ENCODE data around the gene ZNF333. TPM values are rescaled to one million over a fixed set of nuclear protein-coding genes. Genes with fewer than 3 reads are reported as not detected.
A peak's percentile ranks its signal among the peaks of the same experiment; 100 is the strongest.

ZNF333 gene
- total and polyA plus RNA-seq, 7 experiments from 2014 or later: 9.1 to 56.3 (median 22.4) TPM

- peaks cover 5 to 24% (median 17%) of the 10 kb centered on the region in 5 donors for H3K27me3 Mint-ChIP-seq
- H3K4me3 ChIP-seq (ENCODE audit: low read length): no peak overlapping the region
- H3K4me1 ChIP-seq (ENCODE audit: control insufficient read depth in 2 of 2, insufficient read depth in 2 of 2, low read length in 2 of 2): no peaks in the 10 kb centered on the region
- intact Hi-C loops (cut with micrococcal nuclease): no loop called here
- no peaks in the 10 kb centered on the region for H3K9me3 Mint-ChIP-seq
- H3K36me3 Mint-ChIP-seq: no peaks in the 10 kb centered on the region
- no peak overlapping the region for H3K27ac ChIP-seq (ENCODE audit: low read depth, low read length)
- no peak overlapping the region for H3K27ac Mint-ChIP-seq
- H3K4me1 Mint-ChIP-seq: peaks cover 0 to 5% (median 0%) of the 10 kb centered on the region in 7 donors
- H3K4me3 Mint-ChIP-seq: no peak overlapping the region
- no peak for ATAC-seq
- no peaks in the 10 kb centered on the region for H3K27me3 ChIP-seq (ENCODE audit: control insufficient read depth in 2 of 2, insufficient read depth in 2 of 2, low read length in 2 of 2)
- ChIA-PET CTCF (no interaction called here), POLR2A (no interaction called here)
- H3K9me3 ChIP-seq (ENCODE audit: control insufficient read depth in 2 of 3, low read length in 3 of 3): no peaks in the 10 kb centered on the region
- DNase-seq: no peak
- H3K36me3 ChIP-seq (ENCODE audit: control insufficient read depth in 2 of 3, insufficient read depth in 3 of 3, low read length in 3 of 3): no peaks in the 10 kb centered on the region
Observed at GRCh38 chr19:14659874-14660489, 29.9 kb upstream of the ZNF333 start.

- no peaks in the 10 kb centered on the region for H3K4me1 ChIP-seq (ENCODE audit: control insufficient read depth in 2 of 2, insufficient read depth in 2 of 2, low read length in 2 of 2)
- no peak overlapping the region for H3K4me3 ChIP-seq (ENCODE audit: low read length)
- no peak overlapping the region for H3K27ac Mint-ChIP-seq
- peaks cover 0 to 5% (median 0%) of the 10 kb centered on the region in 7 donors for H3K4me1 Mint-ChIP-seq
- no peak for DNase-seq
- H3K27me3 ChIP-seq (ENCODE audit: control insufficient read depth in 2 of 2, insufficient read depth in 2 of 2, low read length in 2 of 2): no peaks in the 10 kb centered on the region
- ChIA-PET CTCF (no interaction called here), POLR2A (no interaction called here)
- no peak overlapping the region for H3K27ac ChIP-seq (ENCODE audit: low read depth, low read length)
- peak; percentile 51 for ATAC-seq
- intact Hi-C loops (cut with micrococcal nuclease): no loop called here
- H3K4me3 Mint-ChIP-seq: no peak overlapping the region
- H3K9me3 Mint-ChIP-seq: no peaks in the 10 kb centered on the region
- no peaks in the 10 kb centered on the region for H3K9me3 ChIP-seq (ENCODE audit: control insufficient read depth in 2 of 3, low read length in 3 of 3)
- H3K36me3 ChIP-seq (ENCODE audit: control insufficient read depth in 2 of 3, insufficient read depth in 3 of 3, low read length in 3 of 3): no peaks in the 10 kb centered on the region
- H3K36me3 Mint-ChIP-seq: no peaks in the 10 kb centered on the region
- peaks cover 5 to 16% (median 11%) of the 10 kb centered on the region in 5 donors for H3K27me3 Mint-ChIP-seq
Observed at GRCh38 chr19:14661372-14661924, 28.4 kb upstream of the ZNF333 start.

DNA sequence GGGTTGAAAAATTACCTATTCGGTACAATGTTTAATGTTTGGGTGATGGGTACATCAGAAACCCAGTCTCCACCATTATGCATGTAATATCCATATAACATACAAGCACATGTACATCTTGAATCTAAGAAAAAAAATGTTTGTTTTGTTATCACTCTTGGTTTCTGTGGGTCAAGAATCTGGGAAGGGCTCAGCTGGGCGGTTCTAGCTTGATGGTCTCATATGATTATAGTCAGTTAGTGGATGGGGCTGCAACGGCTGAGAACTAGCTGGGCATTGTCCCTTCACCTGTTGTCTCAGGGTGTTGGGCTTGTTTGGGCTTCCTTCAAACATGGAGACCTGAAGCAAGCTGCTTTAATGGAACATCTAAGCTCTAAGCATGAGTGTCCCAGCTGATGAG lies 19.9 kb upstream of the ZNF333 start:
- H3K4me1 Mint-ChIP-seq: peaks cover 0 to 8% (median 0%) of the 10 kb centered on the region in 7 donors
- H3K27me3 Mint-ChIP-seq: peaks cover 5 to 52% (median 28%) of the 10 kb centered on the region in 5 donors
- Histone ChIP-seq H3K4me1 (ENCODE audit: control insufficient read depth in 2 of 2, insufficient read depth in 2 of 2, low read length in 2 of 2) (peaks cover 0 to 19% of the 10 kb centered on the region in 2 donors), H3K36me3 (ENCODE audit: control insufficient read depth in 2 of 3, insufficient read depth in 3 of 3, low read length in 3 of 3) (no peaks in the 10 kb centered on the region), H3K27ac (ENCODE audit: low read depth, low read length) (no peak overlapping the region), H3K9me3 (ENCODE audit: control insufficient read depth in 2 of 3, low read length in 3 of 3) (peaks cover 0 to 13% (median 0%) of the 10 kb centered on the region in 3 experiments), H3K4me3 (ENCODE audit: low read length) (no peak overlapping the region), H3K27me3 (ENCODE audit: control insufficient read depth in 2 of 2, insufficient read depth in 2 of 2, low read length in 2 of 2) (peaks cover 0 to 4% of the 10 kb centered on the region in 2 donors)
- POLR2A ChIA-PET: no interaction called here
- DNase-seq: no peak
- no peak overlapping the region for H3K27ac Mint-ChIP-seq
- H3K36me3 Mint-ChIP-seq: peaks cover 0 to 3% (median 0%) of the 10 kb centered on the region in 5 donors
- ATAC-seq: no peak
- intact Hi-C loops (cut with micrococcal nuclease): no loop called here
- no peak overlapping the region for H3K4me3 Mint-ChIP-seq
- peaks cover 0 to 26% (median 11%) of the 10 kb centered on the region in 11 donors for H3K9me3 Mint-ChIP-seq
- CTCF ChIA-PET: no interaction called here

DNA sequence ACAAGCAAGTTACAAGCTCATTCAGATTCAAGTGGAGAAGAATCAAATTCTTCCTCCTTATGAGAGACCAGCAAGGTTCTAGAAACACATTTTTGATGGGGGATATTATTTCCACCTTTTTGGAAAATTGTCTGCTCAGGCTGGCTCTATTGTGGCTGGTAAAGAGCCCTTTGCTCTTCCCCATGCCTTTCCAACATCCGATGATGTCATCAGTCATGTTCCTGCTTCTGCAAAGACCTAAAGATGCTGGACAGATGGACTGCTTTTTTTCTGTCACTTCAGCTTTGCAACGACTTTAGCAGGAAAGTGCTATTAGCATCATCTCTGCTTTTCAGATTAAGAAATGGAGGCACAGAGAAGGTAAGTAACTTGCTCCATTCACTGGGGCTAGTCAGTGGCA lies 19.4 kb upstream of the ZNF333 start:
- peaks cover 0 to 8% (median 0%) of the 10 kb centered on the region in 7 donors for H3K4me1 Mint-ChIP-seq
- H3K36me3 Mint-ChIP-seq: peaks cover 0 to 3% (median 0%) of the 10 kb centered on the region in 5 donors
- H3K4me3 ChIP-seq (ENCODE audit: low read length): no peak overlapping the region
- H3K9me3 ChIP-seq (ENCODE audit: control insufficient read depth in 2 of 3, low read length in 3 of 3): peaks cover 0 to 13% (median 0%) of the 10 kb centered on the region in 3 experiments
- H3K4me1 ChIP-seq (ENCODE audit: control insufficient read depth in 2 of 2, insufficient read depth in 2 of 2, low read length in 2 of 2): peaks cover 0 to 19% of the 10 kb centered on the region in 2 donors
- no peaks in the 10 kb centered on the region for H3K36me3 ChIP-seq (ENCODE audit: control insufficient read depth in 2 of 3, insufficient read depth in 3 of 3, low read length in 3 of 3)
- intact Hi-C loops (cut with micrococcal nuclease): no loop called here
- no peak for DNase-seq
- CTCF ChIA-PET: no interaction called here
- H3K27me3 ChIP-seq (ENCODE audit: control insufficient read depth in 2 of 2, insufficient read depth in 2 of 2, low read length in 2 of 2): peaks cover 0 to 4% of the 10 kb centered on the region in 2 donors
- H3K27ac Mint-ChIP-seq: no peak overlapping the region
- H3K27me3 Mint-ChIP-seq: peaks cover 6 to 53% (median 28%) of the 10 kb centered on the region in 5 donors
- POLR2A ChIA-PET: no interaction called here
- no peak overlapping the region for H3K27ac ChIP-seq (ENCODE audit: low read depth, low read length)
- peaks cover 0 to 26% (median 11%) of the 10 kb centered on the region in 11 donors for H3K9me3 Mint-ChIP-seq
- no peak overlapping the region for H3K4me3 Mint-ChIP-seq
- no peak for ATAC-seq

GRCh38 chr19:14672188-14672872 lies 17.5 kb upstream of the ZNF333 start:
- Histone ChIP-seq H3K27ac (ENCODE audit: low read depth, low read length) (no peak overlapping the region), H3K36me3 (ENCODE audit: control insufficient read depth in 2 of 3, insufficient read depth in 3 of 3, low read length in 3 of 3) (no peaks in the 10 kb centered on the region), H3K9me3 (ENCODE audit: control insufficient read depth in 2 of 3, low read length in 3 of 3) (peaks cover 0 to 13% (median 0%) of the 10 kb centered on the region in 3 experiments), H3K4me1 (ENCODE audit: control insufficient read depth in 2 of 2, insufficient read depth in 2 of 2, low read length in 2 of 2) (peaks cover 0 to 19% of the 10 kb centered on the region in 2 donors), H3K27me3 (ENCODE audit: control insufficient read depth in 2 of 2, insufficient read depth in 2 of 2, low read length in 2 of 2) (peaks cover 0 to 4% of the 10 kb centered on the region in 2 donors), H3K4me3 (ENCODE audit: low read length) (no peak overlapping the region)
- DNase-seq (no peak), ATAC-seq (peak; percentile 88)
- intact Hi-C loops (cut with micrococcal nuclease): no loop called here
- Mint-ChIP-seq H3K27ac (no peak overlapping the region), H3K4me1 (peaks cover 0 to 8% (median 0%) of the 10 kb centered on the region in 7 donors), H3K4me3 (no peak overlapping the region), H3K9me3 (peaks cover 0 to 26% (median 9%) of the 10 kb centered on the region in 11 donors), H3K27me3 (peaks cover 4 to 53% (median 21%) of the 10 kb centered on the region in 5 donors), H3K36me3 (peaks cover 0 to 3% (median 0%) of the 10 kb centered on the region in 5 donors)
- CTCF ChIA-PET: no interaction called here
- POLR2A ChIA-PET: no interaction called here

- Mint-ChIP-seq H3K4me3 (no peak overlapping the region), H3K27me3 (peaks cover 4 to 53% (median 20%) of the 10 kb centered on the region in 5 donors), H3K9me3 (peaks cover 0 to 26% (median 8%) of the 10 kb centered on the region in 11 donors), H3K36me3 (peaks cover 0 to 3% (median 0%) of the 10 kb centered on the region in 5 donors), H3K4me1 (peaks cover 0 to 5% (median 0%) of the 10 kb centered on the region in 7 donors), H3K27ac (no peak overlapping the region)
- Histone ChIP-seq H3K27ac (ENCODE audit: low read depth, low read length) (no peak overlapping the region), H3K4me3 (ENCODE audit: low read length) (no peak overlapping the region), H3K36me3 (ENCODE audit: control insufficient read depth in 2 of 3, insufficient read depth in 3 of 3, low read length in 3 of 3) (no peaks in the 10 kb centered on the region), H3K9me3 (ENCODE audit: control insufficient read depth in 2 of 3, low read length in 3 of 3) (peaks cover 0 to 13% (median 0%) of the 10 kb centered on the region in 3 experiments), H3K4me1 (ENCODE audit: control insufficient read depth in 2 of 2, insufficient read depth in 2 of 2, low read length in 2 of 2) (peaks cover 0 to 14% of the 10 kb centered on the region in 2 donors), H3K27me3 (ENCODE audit: control insufficient read depth in 2 of 2, insufficient read depth in 2 of 2, low read length in 2 of 2) (peaks cover 0 to 4% of the 10 kb centered on the region in 2 donors)
- no peak for ATAC-seq
- POLR2A ChIA-PET: no interaction called here
- intact Hi-C loops (cut with micrococcal nuclease): no loop called here
- CTCF ChIA-PET: no interaction called here
- DNase-seq: no peak
Observed at GRCh38 chr19:14673088-14673487, 16.8 kb upstream of the ZNF333 start.

Data from naive thymus-derived CD4-positive, alpha-beta T cell (primary cell).